AG09319 (cell line): Measurements from ENCODE around the gene GATAD1.

Experiments used
- DNase-seq: peaks from one replicate; pipeline ENCODE4 v3.0.0-alpha.2; 2010; ENCODE audit warnings: low read depth; ENCODE audit errors: extremely low read depth
- CTCF ChIP-seq: IDR thresholded peaks from 2 replicates; pipeline ENCODE4 v1.5.1; 2011; ENCODE audit warnings: low read depth, mild to moderate bottlenecking, inconsistent platforms, low read length, moderate library complexity

Gene GATAD1, protein sequence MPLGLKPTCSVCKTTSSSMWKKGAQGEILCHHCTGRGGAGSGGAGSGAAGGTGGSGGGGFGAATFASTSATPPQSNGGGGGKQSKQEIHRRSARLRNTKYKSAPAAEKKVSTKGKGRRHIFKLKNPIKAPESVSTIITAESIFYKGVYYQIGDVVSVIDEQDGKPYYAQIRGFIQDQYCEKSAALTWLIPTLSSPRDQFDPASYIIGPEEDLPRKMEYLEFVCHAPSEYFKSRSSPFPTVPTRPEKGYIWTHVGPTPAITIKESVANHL

GRCh38 chr7:92447345-92448204, at the start of gene GATAD1:
TSS of gene GATAD1 (plus strand) at chr7:92447482. CDS start at chr7:92447730, 248 bp downstream.
- TF ChIP-seq CTCF, result peak; percentile 92
- peak; percentile 78 for DNase-seq

DNA sequence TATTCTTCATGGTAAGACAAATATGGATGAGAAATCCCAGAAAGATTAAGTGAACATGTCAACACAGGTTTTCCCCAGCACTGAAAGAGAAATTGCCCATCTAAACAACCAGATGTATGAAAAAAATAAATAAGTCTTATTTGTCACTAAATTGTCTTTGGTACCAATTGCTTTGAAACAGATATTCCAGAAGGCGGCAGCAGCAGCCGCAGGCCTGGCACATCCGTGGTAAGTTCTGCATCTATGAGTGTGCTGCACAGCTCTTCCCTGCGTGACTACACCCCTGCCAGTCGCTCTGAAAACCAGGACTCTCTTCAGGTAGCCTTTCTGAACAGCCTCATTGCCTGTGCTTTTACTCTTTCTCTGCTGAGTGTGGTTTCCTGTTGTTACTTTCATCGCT, 49.7 kb upstream of the GATAD1 start:
- TF ChIP-seq CTCF, result no peak
- no peak for DNase-seq

GRCh38 chr7:92400013-92400412, 47.3 kb upstream of the GATAD1 start:
- TF ChIP-seq CTCF, result no peak
- no peak for DNase-seq

DNA sequence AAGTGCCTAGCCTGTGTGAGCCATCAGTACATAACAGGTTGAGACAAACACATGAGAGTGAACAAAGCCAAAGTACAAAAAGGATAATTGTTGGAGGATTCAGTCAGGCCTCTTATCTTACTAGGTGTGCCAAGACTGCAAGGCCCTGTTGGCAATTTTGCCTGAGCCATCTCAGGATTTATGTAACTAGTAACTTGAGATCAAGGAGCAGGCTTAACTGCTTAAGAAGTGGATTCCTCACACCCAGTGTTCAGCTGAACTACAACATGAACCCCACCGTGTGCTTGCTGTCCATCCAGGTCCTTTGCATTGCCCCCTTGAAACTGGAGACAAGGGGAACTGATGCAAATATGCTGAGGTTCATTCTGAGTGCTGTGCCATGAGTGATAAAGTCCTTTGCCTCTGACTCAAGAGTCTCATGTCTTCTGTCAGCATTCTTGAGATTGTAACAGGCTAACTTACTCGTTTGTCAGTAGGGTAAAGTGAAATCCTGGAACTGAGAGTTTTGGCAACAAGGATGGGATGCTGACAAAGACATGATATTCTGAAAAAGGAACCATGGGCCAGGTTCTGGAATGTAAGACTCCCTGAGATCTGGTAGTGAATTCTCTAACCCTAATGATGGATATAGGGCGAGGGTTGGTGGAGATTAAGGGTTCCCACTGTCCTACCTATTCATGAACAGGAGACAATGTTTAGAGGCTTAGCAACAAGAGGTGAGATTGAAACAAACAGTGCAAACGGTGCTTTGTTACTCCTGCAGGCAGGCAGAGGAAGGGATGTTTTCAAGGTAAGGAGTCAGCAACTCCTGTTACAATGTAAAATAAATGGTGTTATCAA, 44.1 kb upstream of the GATAD1 start:
- no peak for TF ChIP-seq CTCF
- DNase-seq, result no peak

DNA sequence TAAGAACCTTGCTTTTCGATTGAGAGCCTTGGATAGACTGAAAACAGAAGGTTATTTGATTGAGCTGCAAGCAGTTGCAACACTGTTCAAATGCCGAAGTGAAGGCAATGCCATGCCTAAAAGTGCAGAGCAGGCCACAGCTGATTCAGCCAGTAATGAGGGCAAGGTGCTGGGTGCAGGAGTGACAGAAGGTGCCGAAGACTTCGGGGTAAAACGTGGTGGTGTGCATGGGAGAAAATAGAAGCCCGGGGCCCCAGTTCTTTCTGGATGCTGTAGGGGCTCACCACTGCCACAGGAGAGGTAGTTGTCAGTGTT, 43.6 kb upstream of the GATAD1 start:
- DNase-seq, result no peak
- TF ChIP-seq CTCF, result no peak

DNA sequence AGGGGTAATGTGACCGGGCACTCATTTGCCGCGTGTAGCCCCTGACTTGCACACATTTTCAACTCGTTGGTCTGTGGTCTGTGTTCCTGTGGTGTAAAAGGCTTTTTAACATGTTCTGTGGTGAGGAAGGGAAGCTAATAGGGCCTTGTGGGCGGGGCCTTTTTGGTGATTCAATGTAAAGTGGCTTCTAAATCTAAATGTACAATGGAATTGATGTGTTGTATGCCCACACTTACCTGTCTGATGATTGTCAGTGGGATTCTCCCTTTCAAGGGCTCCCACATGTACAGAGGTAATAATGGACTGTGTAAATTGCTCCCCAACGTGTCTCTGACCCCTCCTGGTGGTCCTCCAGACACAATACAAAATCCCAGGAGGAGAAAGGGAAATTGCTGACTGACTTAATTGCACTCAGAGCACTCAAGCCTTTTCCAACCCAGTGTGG, 43.1 kb upstream of the GATAD1 start:
- no peak for DNase-seq
- TF ChIP-seq CTCF, result no peak
